Right lobe of liver (tissue), 6 donors: Measurements from ENCODE around the gene BSCL2. TPM values are rescaled to one million over a fixed set of nuclear protein-coding genes. Genes with fewer than 3 reads are reported as not detected.
A peak's percentile ranks its signal among the peaks of the same experiment; 100 is the strongest.

Source experiments
- ATAC-seq, 4 donors: fragments of 200-7000 bp; cut with Tn5 transposase; one replicate each; pipeline ENCODE4 v1.9.1; 2020; ENCODE audit warnings: mild to moderate bottlenecking in 4 of 4, moderate library complexity in 4 of 4
- DNase-seq, 3 donors: peaks; one replicate each; pipeline ENCODE4 v3.0.0-alpha.2; 2020
- H3K27ac ChIP-seq, 3 donors: fragments of 200-600 bp; one replicate each; pipeline ENCODE4 v1.8.0; 2022
- H3K27me3 ChIP-seq, 2 donors: fragments of 200-600 bp; one replicate each; pipeline ENCODE4 v1.8.0; 2022
- H3K36me3 ChIP-seq, 4 donors: fragments of 200-600 bp; sonication (generic) in 1 of 4; one replicate each; pipeline versions ENCODE4 v1.5.1 to v1.8.0; 2017 to 2022; ENCODE audit warnings: control low read depth in 1 of 4
- H3K4me1 ChIP-seq, 4 donors: fragments of 200-600 bp; sonication (generic) in 1 of 4; one replicate each; pipeline versions ENCODE4 v1.5.1 to v1.8.0; 2017 to 2022; ENCODE audit warnings: control low read depth in 1 of 4
- H3K4me3 ChIP-seq, 3 donors: fragments of 200-600 bp; one replicate each; pipeline ENCODE4 v1.8.0; 2022
- H3K9me3 ChIP-seq, 4 donors: fragments of 200-600 bp; sonication (generic) in 1 of 4; one replicate each; pipeline versions ENCODE4 v1.5.1 to v1.8.0; 2017 to 2022; ENCODE audit warnings: control low read depth in 1 of 4
- CTCF ChIP-seq, 4 donors: fragments of 200-600 bp in 3 of 4; fragments of 450-650 bp in 1 of 4; IDR thresholded peaks; one replicate each; pipeline versions ENCODE4 v1.5.1 to v1.8.0; 2016 to 2022; ENCODE audit warnings: antibody characterized with exemption in 4 of 4, mild to moderate bottlenecking in 2 of 4
- POLR2A ChIP-seq: fragments of 450-650 bp; IDR thresholded peaks from one replicate; pipeline ENCODE4 v1.6.1; 2017; ENCODE audit warnings: antibody characterized with exemption, mild to moderate bottlenecking
- WGBS: methylation state at CpG from one replicate; pipeline ENCODE4 v1.1.6; 2018; ENCODE audit warnings: low coverage, low lambda C conversion rate; ENCODE audit not compliant: insufficient coverage; ENCODE audit errors: missing lambda C conversion rate; 5-methylcytosine and 5-hydroxymethylcytosine counted together
- intact Hi-C, 2 donors: fragments of 100-400 bp; cut with DNase I; formaldehyde crosslinking; loops; one replicate each; pipeline versions ENCODE4 v1.11.2 to v1.14.1; 2022
- total RNA-seq, 6 experiments: library from RNA; depleted of rRNA in 2 of 6; stranded (reverse); fragments of >200 nt in 2 of 6; fragmentation: NEBNext Ultra II Directional in 3 of 6; extraction: Animal tissue kit (Norgen Biotek cat#: 25700) in 3 of 6; gene quantifications; one replicate each; pipeline versions ENCODE4 v1.1.0 to v1.2.4, GENCODE V29; 2016 to 2023
- donor health status: DM: no; HTN: yes; CAD: no.
- donor health status: DM: no; HTN: no; CAD: no.
- donor health status: DM: no; HTN: no; CAD: no.
- donor health status: DM: no; HTN: yes; CAD: no.
- donor health status: DM: no; HTN: yes; CAD: no.

The BSCL2 gene
- total RNA-seq, 6 experiments from 2014 or later = 18.8 to 41.4 (median 34.3) TPM

- H3K4me1 ChIP-seq = peaks cover 0 to 53% (median 23%) of the 10 kb centered on the region in 4 donors
- peak overlapping the region in 2 of 3 donors; percentile 5 to 24 for H3K4me3 ChIP-seq
- H3K27ac ChIP-seq = peak overlapping the region; percentile 56 to 72 (median 67)
- no peaks in the 10 kb centered on the region for H3K27me3 ChIP-seq
- DNase-seq (peak; percentile 66 to 87 (median 80)), ATAC-seq (peak; percentile 67 to 73 (median 70))
- intact Hi-C loops = no loop called here
- no peaks in the 10 kb centered on the region for H3K9me3 ChIP-seq
- TF ChIP-seq POLR2A (no peak), CTCF (IDR thresholded peaks at IDR 0.05) (peak; percentile 8 to 20 (median 13))
- WGBS = 29% methylated on average over 2 of the region's 2 CpGs
- peaks cover 0 to 64% (median 29%) of the 10 kb centered on the region in 4 donors for H3K36me3 ChIP-seq
Observed at GRCh38 chr11:62713343-62713742, 6.1 kb upstream of the BSCL2 start.

GRCh38 chr11:62712861-62713260, 5.6 kb upstream of the BSCL2 start:
- no peak for DNase-seq
- H3K36me3 ChIP-seq = peaks cover 0 to 60% (median 25%) of the 10 kb centered on the region in 4 donors

GRCh38 chr11:62712276-62712812, 5.1 kb upstream of the BSCL2 start:
- H3K4me3 ChIP-seq = peak overlapping the region in 2 of 3 donors; percentile 5 to 24
- DNase-seq (no peak), ATAC-seq (no peak)
- H3K4me1 ChIP-seq = peaks cover 0 to 53% (median 23%) of the 10 kb centered on the region in 4 donors
- H3K27ac ChIP-seq = peak overlapping the region; percentile 56 to 72 (median 67)
- H3K9me3 ChIP-seq = no peaks in the 10 kb centered on the region
- WGBS = 46% methylated on average over 6 of the region's 6 CpGs
- intact Hi-C loops = no loop called here
- TF ChIP-seq CTCF (IDR thresholded peaks at IDR 0.05) (no peak), POLR2A (no peak)
- no peaks in the 10 kb centered on the region for H3K27me3 ChIP-seq
- peaks cover 0 to 54% (median 21%) of the 10 kb centered on the region in 4 donors for H3K36me3 ChIP-seq

More at GRCh38 chr11:62712861-62713260, 5.6 kb upstream of the BSCL2 start:
- WGBS = 19% methylated on average over 3 of the region's 3 CpGs
- no peak for ATAC-seq
- no peaks in the 10 kb centered on the region for H3K27me3 ChIP-seq
- H3K27ac ChIP-seq = peak overlapping the region; percentile 56 to 72 (median 67)
- H3K9me3 ChIP-seq = no peaks in the 10 kb centered on the region
- peak overlapping the region in 2 of 3 donors; percentile 5 to 24 for H3K4me3 ChIP-seq
- peaks cover 0 to 53% (median 23%) of the 10 kb centered on the region in 4 donors for H3K4me1 ChIP-seq
- TF ChIP-seq POLR2A = no peak
- intact Hi-C loops = no loop called here

GRCh38 chr11:62710001-62710345, 2.7 kb upstream of the BSCL2 start:
- Histone ChIP-seq H3K4me1 (peaks cover 0 to 65% (median 30%) of the 10 kb centered on the region in 4 donors), H3K9me3 (no peaks in the 10 kb centered on the region), H3K27me3 (no peaks in the 10 kb centered on the region), H3K27ac (peak overlapping the region; percentile 96), H3K4me3 (peak overlapping the region; percentile 52 to 63 (median 58)), H3K36me3 (peaks cover 0 to 31% (median 5%) of the 10 kb centered on the region in 4 donors)
- intact Hi-C loops = no loop called here
- peak in 2 of 3 donors; percentile 31 to 56 for DNase-seq
- no peak for TF ChIP-seq POLR2A
- TF ChIP-seq CTCF (IDR thresholded peaks at IDR 0.05) = no peak
- peak; percentile 0 to 8 (median 4) for ATAC-seq
- 27% methylated on average over 3 of the region's 7 CpGs for WGBS

- TF ChIP-seq CTCF (IDR thresholded peaks at IDR 0.05) (no peak), POLR2A (peak; percentile 68)
- intact Hi-C loops = no loop called here
- H3K4me1 ChIP-seq = peaks cover 0 to 61% (median 28%) of the 10 kb centered on the region in 4 donors
Observed at GRCh38 chr11:62709247-62710000, 2.2 kb upstream of the BSCL2 start.

More at GRCh38 chr11:62709247-62710000, 2.2 kb upstream of the BSCL2 start:
- Histone ChIP-seq H3K27me3 (no peaks in the 10 kb centered on the region), H3K4me3 (peak overlapping the region; percentile 52 to 63 (median 58)), H3K9me3 (no peaks in the 10 kb centered on the region), H3K27ac (peak overlapping the region; percentile 96), H3K36me3 (peaks cover 0 to 25% (median 3%) of the 10 kb centered on the region in 4 donors)
- peak; percentile 93 to 97 (median 96) for DNase-seq
- peak; percentile 71 to 83 (median 80) for ATAC-seq
- 8% methylated on average over 38 of the region's 47 CpGs for WGBS
